Body of pancreas (tissue), 4 donors: ENCODE results near the gene CDK5RAP3. TPM values are rescaled to one million over a fixed set of nuclear protein-coding genes. Genes with fewer than 3 reads are reported as not detected.
A peak's percentile ranks its signal among the peaks of the same experiment; 100 is the strongest.
"Not testable (repeated sequence)": the region's sequence is repeated elsewhere in the genome, so short reads cannot be mapped to it uniquely, and the experiment has no call there.

Experiments used
- ATAC-seq: fragments of 150-250 bp; one replicate; pipeline ENCODE4 v1.9.1; 2016
- DNase-seq, 4 donors: peaks; one replicate each; pipeline ENCODE4 v3.0.0-alpha.2; 2019
- H3K27ac ChIP-seq, 4 donors: fragments of 200-600 bp; sonication (generic); 1 replicate in 3 of 4; 2 replicates in 1 of 4; pipeline versions ENCODE4 v1.5.1 to v1.6.1; 2016 to 2019; ENCODE audit warnings: mild to moderate bottlenecking in 1 of 4, mixed read lengths in 1 of 4, moderate library complexity in 1 of 4
- H3K27me3 ChIP-seq, 2 donors: fragments of 200-600 bp; sonication (generic); one replicate each; pipeline ENCODE4 v1.6.0; 2016; ENCODE audit warnings: mild to moderate bottlenecking in 1 of 2
- H3K36me3 ChIP-seq, 2 donors: fragments of 200-600 bp; sonication (generic); replicated peaks in 1 of 2; 2 replicates each; pipeline ENCODE4 v1.5.1; 2016; ENCODE audit warnings: low read depth in 2 of 2; ENCODE audit not compliant: insufficient read depth in 1 of 2
- H3K4me1 ChIP-seq: fragments of 200-600 bp; sonication (generic); one replicate; pipeline ENCODE4 v1.6.0; 2016
- H3K4me3 ChIP-seq, 2 donors: fragments of 200-600 bp; sonication (generic); 1 replicate in 1 of 2; 2 replicates in 1 of 2; pipeline ENCODE4 v1.5.1; 2016 to 2019
- H3K9me3 ChIP-seq, 3 donors: fragments of 200-600 bp; sonication (generic); 1 replicate in 2 of 3; 2 replicates in 1 of 3; pipeline ENCODE4 v1.5.1; 2016
- CTCF ChIP-seq, 7 experiments: fragments of 450-650 bp in 4 of 7; fragments of 200-600 bp in 3 of 7; sonication (generic) in 3 of 7; IDR thresholded peaks; one replicate each; pipeline ENCODE4 v1.5.1; 2016 to 2019; ENCODE audit warnings: antibody characterized with exemption in 7 of 7
- POLR2A ChIP-seq, 3 donors: fragments of 450-650 bp; IDR thresholded peaks; one replicate each; pipeline ENCODE4 v1.6.1; 2016; ENCODE audit warnings: antibody characterized with exemption in 3 of 3, mild to moderate bottlenecking in 2 of 3
- WGBS, 2 donors: methylation state at CpG; one replicate each; pipeline ENCODE4 v1.1.5; 2017; 5-methylcytosine and 5-hydroxymethylcytosine counted together
- intact Hi-C: fragments of 100-400 bp; cut with DNase I; formaldehyde crosslinking; loops from one replicate; pipeline ENCODE4 v1.15.1; 2023
- total RNA-seq, 2 donors: library from RNA; depleted of rRNA; stranded (reverse); fragments of >200 nt; gene quantifications; one replicate each; pipeline ENCODE4 v1.1.0, GENCODE V29; 2016

Gene CDK5RAP3
- total RNA-seq, 2 donors from 2014 or later, result 209 to 588 TPM

GRCh38 chr17:47998044-47998443 lies 27.1 kb downstream of the CDK5RAP3 start:
- Histone ChIP-seq H3K27ac (no peak overlapping the region), H3K4me1 (peaks cover 31% of the 10 kb centered on the region), H3K9me3 (no peaks in the 10 kb centered on the region), H3K4me3 (no peak overlapping the region), H3K36me3 (no peaks in the 10 kb centered on the region), H3K27me3 (no peaks in the 10 kb centered on the region)
- 86 to 98% methylated on average over 6 to 7 of the region's 7 CpGs for WGBS, 2 donors
- intact Hi-C loops, result no loop called here
- DNase-seq, result no peak
- no peak for TF ChIP-seq CTCF (IDR thresholded peaks at IDR 0.05)
- TF ChIP-seq POLR2A (IDR thresholded peaks at IDR 0.05), result no peak
- ATAC-seq, result no peak

GRCh38 chr17:47999582-47999981 lies 28.7 kb downstream of the CDK5RAP3 start:
- 38 to 47% methylated on average over 3 to 4 of the region's 4 CpGs for WGBS, 2 donors
- no peak for DNase-seq
- H3K27me3 ChIP-seq, result no peaks in the 10 kb centered on the region
- H3K27ac ChIP-seq, result no peak overlapping the region
- ATAC-seq, result no peak
- TF ChIP-seq CTCF (IDR thresholded peaks at IDR 0.05), result no peak
- TF ChIP-seq POLR2A (IDR thresholded peaks at IDR 0.05), result no peak
- H3K4me3 ChIP-seq, result no peak overlapping the region
- H3K4me1 ChIP-seq, result peaks cover 22% of the 10 kb centered on the region
- intact Hi-C loops, result no loop called here
- no peaks in the 10 kb centered on the region for H3K36me3 ChIP-seq
- no peaks in the 10 kb centered on the region for H3K9me3 ChIP-seq

GRCh38 chr17:48001197-48001596 lies 30.3 kb downstream of the CDK5RAP3 start:
- DNase-seq (no peak), ATAC-seq (no peak)
- 65 to 72% methylated on average over 1 of the region's 1 CpG for WGBS, 2 donors
- no peak for TF ChIP-seq POLR2A (IDR thresholded peaks at IDR 0.05)
- no peak for TF ChIP-seq CTCF (IDR thresholded peaks at IDR 0.05)
- intact Hi-C loops, result no loop called here
- H3K27ac ChIP-seq, result no peak overlapping the region
- peaks cover 6% of the 10 kb centered on the region for H3K4me1 ChIP-seq
- no peak overlapping the region for H3K4me3 ChIP-seq
- no peaks in the 10 kb centered on the region for H3K36me3 ChIP-seq
- H3K9me3 ChIP-seq, result no peaks in the 10 kb centered on the region
- no peaks in the 10 kb centered on the region for H3K27me3 ChIP-seq

GRCh38 chr17:48001657-48002056 lies 30.7 kb downstream of the CDK5RAP3 start:
- DNase-seq, intact Hi-C loops: not testable (repeated sequence)

GRCh38 chr17:48002266-48002915 lies 31.5 kb downstream of the CDK5RAP3 start:
- Histone ChIP-seq H3K9me3 (no peaks in the 10 kb centered on the region), H3K4me3 (no peak overlapping the region), H3K27me3 (no peaks in the 10 kb centered on the region), H3K27ac (peak overlapping the region in 3 of 4 donors; percentile 10 to 60 (median 42)), H3K4me1 (peaks cover 5% of the 10 kb centered on the region), H3K36me3 (no peaks in the 10 kb centered on the region)
- WGBS, 2 donors, result 38 to 53% methylated on average over 4 of the region's 4 CpGs
- intact Hi-C loops, result no loop called here
- TF ChIP-seq CTCF (IDR thresholded peaks at IDR 0.05) (no peak), POLR2A (IDR thresholded peaks at IDR 0.05) (no peak)
- DNase-seq (peak in 1 of 4 donors; percentile 41), ATAC-seq (peak; percentile 58)

More at GRCh38 chr17:48001657-48002056, 30.7 kb downstream of the CDK5RAP3 start:
- 90 to 91% methylated on average over 5 of the region's 5 CpGs for WGBS, 2 donors
- H3K27ac ChIP-seq, result peak overlapping the region in 1 of 4 donors; percentile 60
- H3K27me3 ChIP-seq, H3K9me3 ChIP-seq, H3K4me3 ChIP-seq, H3K4me1 ChIP-seq, ATAC-seq, H3K36me3 ChIP-seq: not testable (repeated sequence)
